Measurements from ENCODE around the gene DAAM1. TPM values are rescaled to one million over a fixed set of nuclear protein-coding genes. Genes with fewer than 3 reads are reported as not detected.

DAAM1 gene
- total RNA-seq, 1 experiment from 2014 or later: 13.3 TPM

GRCh38 chr14:59221568-59221967 is 33.1 kb downstream of the DAAM1 start:
- Histone ChIP-seq H3K4me1 (ENCODE audit: control insufficient read depth, insufficient read depth, low read length) (no peaks in the 10 kb centered on the region), H3K36me3 (ENCODE audit: control insufficient read depth, insufficient read depth, low read length) (no peaks in the 10 kb centered on the region), H3K9me3 (ENCODE audit: control insufficient read depth, insufficient read depth, low read depth, low read length) (no peaks in the 10 kb centered on the region), H3K27ac (ENCODE audit: low read length) (no peak overlapping the region), H3K27me3 (ENCODE audit: control insufficient read depth, insufficient read depth, low read length) (no peaks in the 10 kb centered on the region), H3K4me3 (ENCODE audit: low read depth in 2 of 2, low read length in 2 of 2) (no peak overlapping the region)
- BruUV-seq (replicated peaks): no TSS peak
- in situ Hi-C loops (cut with HindIII; ENCODE audit: low pct_unique_long_range_greater_than_20kb, low sequenced_read_pairs): no loop called here
- CTCF ChIA-PET: no interaction called here
- POLR2A ChIA-PET: no interaction called here
- TF ChIP-seq TCF7L2 (IDR thresholded peaks at IDR 0.05; ENCODE audit: low read depth, low read length): no peak
- TF ChIP-seq SIN3A (IDR thresholded peaks at IDR 0.05; ENCODE audit: borderline replicate concordance, insufficient read depth, low read depth, low read length): no peak
- TF ChIP-seq CTCF (IDR thresholded peaks at IDR 0.05): no peak
- TF ChIP-seq, protein P1, sequence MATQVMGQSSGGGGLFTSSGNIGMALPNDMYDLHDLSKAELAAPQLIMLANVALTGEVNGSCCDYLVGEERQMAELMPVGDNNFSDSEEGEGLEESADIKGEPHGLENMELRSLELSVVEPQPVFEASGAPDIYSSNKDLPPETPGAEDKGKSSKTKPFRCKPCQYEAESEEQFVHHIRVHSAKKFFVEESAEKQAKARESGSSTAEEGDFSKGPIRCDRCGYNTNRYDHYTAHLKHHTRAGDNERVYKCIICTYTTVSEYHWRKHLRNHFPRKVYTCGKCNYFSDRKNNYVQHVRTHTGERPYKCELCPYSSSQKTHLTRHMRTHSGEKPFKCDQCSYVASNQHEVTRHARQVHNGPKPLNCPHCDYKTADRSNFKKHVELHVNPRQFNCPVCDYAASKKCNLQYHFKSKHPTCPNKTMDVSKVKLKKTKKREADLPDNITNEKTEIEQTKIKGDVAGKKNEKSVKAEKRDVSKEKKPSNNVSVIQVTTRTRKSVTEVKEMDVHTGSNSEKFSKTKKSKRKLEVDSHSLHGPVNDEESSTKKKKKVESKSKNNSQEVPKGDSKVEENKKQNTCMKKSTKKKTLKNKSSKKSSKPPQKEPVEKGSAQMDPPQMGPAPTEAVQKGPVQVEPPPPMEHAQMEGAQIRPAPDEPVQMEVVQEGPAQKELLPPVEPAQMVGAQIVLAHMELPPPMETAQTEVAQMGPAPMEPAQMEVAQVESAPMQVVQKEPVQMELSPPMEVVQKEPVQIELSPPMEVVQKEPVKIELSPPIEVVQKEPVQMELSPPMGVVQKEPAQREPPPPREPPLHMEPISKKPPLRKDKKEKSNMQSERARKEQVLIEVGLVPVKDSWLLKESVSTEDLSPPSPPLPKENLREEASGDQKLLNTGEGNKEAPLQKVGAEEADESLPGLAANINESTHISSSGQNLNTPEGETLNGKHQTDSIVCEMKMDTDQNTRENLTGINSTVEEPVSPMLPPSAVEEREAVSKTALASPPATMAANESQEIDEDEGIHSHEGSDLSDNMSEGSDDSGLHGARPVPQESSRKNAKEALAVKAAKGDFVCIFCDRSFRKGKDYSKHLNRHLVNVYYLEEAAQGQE (IDR thresholded peaks at IDR 0.05; ENCODE audit: insufficient read depth in 1 of 2, low read depth in 2 of 2, low read length in 1 of 2): no peak
- TF ChIP-seq POLR2AphosphoS5 (IDR thresholded peaks at IDR 0.05; ENCODE audit: low read depth, low read length): no peak
- intact Hi-C loops (cut with micrococcal nuclease; ENCODE audit: unreplicated experiment): no loop called here
- ATAC-seq (no peak), DNase-seq (ENCODE audit: low read depth, low spot score) (no peak)

GRCh38 chr14:59224341-59224740 is 35.9 kb downstream of the DAAM1 start:
- Histone ChIP-seq H3K4me3 (ENCODE audit: low read depth in 2 of 2, low read length in 2 of 2) (no peak overlapping the region), H3K4me1 (ENCODE audit: control insufficient read depth, insufficient read depth, low read length) (no peaks in the 10 kb centered on the region), H3K27ac (ENCODE audit: low read length) (no peak overlapping the region), H3K9me3 (ENCODE audit: control insufficient read depth, insufficient read depth, low read depth, low read length) (no peaks in the 10 kb centered on the region), H3K36me3 (ENCODE audit: control insufficient read depth, insufficient read depth, low read length) (no peaks in the 10 kb centered on the region), H3K27me3 (ENCODE audit: control insufficient read depth, insufficient read depth, low read length) (no peaks in the 10 kb centered on the region)
- BruUV-seq (replicated peaks): no TSS peak
- ATAC-seq: no peak
- ChIA-PET POLR2A (no interaction called here), CTCF (no interaction called here)
- in situ Hi-C loops (cut with HindIII; ENCODE audit: low pct_unique_long_range_greater_than_20kb, low sequenced_read_pairs) (no loop called here), intact Hi-C loops (cut with micrococcal nuclease; ENCODE audit: unreplicated experiment) (no loop called here)
- TF ChIP-seq SIN3A (IDR thresholded peaks at IDR 0.05; ENCODE audit: borderline replicate concordance, insufficient read depth, low read depth, low read length): no peak
- TF ChIP-seq, protein P1 (IDR thresholded peaks at IDR 0.05; ENCODE audit: insufficient read depth in 1 of 2, low read depth in 2 of 2, low read length in 1 of 2): no peak
- TF ChIP-seq CTCF (IDR thresholded peaks at IDR 0.05): no peak
- TF ChIP-seq POLR2AphosphoS5 (IDR thresholded peaks at IDR 0.05; ENCODE audit: low read depth, low read length): no peak
- TF ChIP-seq TCF7L2 (IDR thresholded peaks at IDR 0.05; ENCODE audit: low read depth, low read length): no peak
- no peak for DNase-seq (ENCODE audit: low read depth, low spot score)

All from Panc1 (cell line).